GM10266 (cell line): ENCODE data around the gene PRDM7.
A peak's percentile ranks its signal among the peaks of the same experiment; 100 is the strongest.

ENCODE experiments used
- DNase-seq: peaks from one replicate; pipeline ENCODE4 v3.0.0; 2012; ENCODE audit errors: extremely low spot score
- CTCF ChIP-seq: IDR thresholded peaks from 2 replicates; pipeline ENCODE4 v1.5.1; 2012; ENCODE audit warnings: mild to moderate bottlenecking, low read depth; ENCODE audit not compliant: control insufficient read depth, insufficient read depth; ENCODE audit errors: missing control alignments

Gene PRDM7

GRCh38 chr16:90048737-90049330 lies 28.3 kb downstream of the PRDM7 start:
- DNase-seq: no peak
- no peak for TF ChIP-seq CTCF

- DNase-seq: peak; percentile 14
- no peak for TF ChIP-seq CTCF
Measured at GRCh38 chr16:90048347-90048722, 28.8 kb downstream of the PRDM7 start.

- no peak for TF ChIP-seq CTCF
- DNase-seq: peak; percentile 44
Measured at GRCh38 chr16:90047714-90048346, 29.3 kb downstream of the PRDM7 start.

GRCh38 chr16:90046971-90047713 lies 30.0 kb downstream of the PRDM7 start:
- no peak for TF ChIP-seq CTCF
- DNase-seq: peak; percentile 28

GRCh38 chr16:90046122-90046970 lies 30.8 kb downstream of the PRDM7 start:
- TF ChIP-seq CTCF: no peak
- DNase-seq: peak; percentile 11

- DNase-seq: peak; percentile 10
- TF ChIP-seq CTCF: no peak
Measured at GRCh38 chr16:90044111-90044551, 33.0 kb downstream of the PRDM7 start.
